WTC11 (cell line): ENCODE results near the gene ECE1. TPM values are rescaled to one million over a fixed set of nuclear protein-coding genes. Genes with fewer than 3 reads are reported as not detected.

Experiments used
- ATAC-seq: fragments of 200-7000 bp; cut with Tn5 transposase; 2 replicates; pipeline ENCODE4 v1.10.0; 2021; ENCODE audit warnings: mild to moderate bottlenecking, moderate library complexity
- CTCF ChIA-PET: fragments of 300-600 bp; sonication (Branson Sonifier 250); formaldehyde crosslinking; loops from one replicate; lab custom pipeline; 2021; ENCODE audit warnings: antibody characterized with exemption; lab: Charles Lee
- POLR2A ChIA-PET: fragments of 350-600 bp; sonication (Branson Sonifier 250); formaldehyde crosslinking; loops from one replicate; lab custom pipeline; 2021; ENCODE audit warnings: antibody characterized with exemption; lab: Charles Lee
- DNase-seq: peaks from one replicate; pipeline ENCODE4 v3.0.0; 2021; ENCODE audit warnings: low spot score
- H3K27ac Mint-ChIP-seq: 2 replicates; pipeline ENCODE4 v1.8.0; 2021; ENCODE audit warnings: mixed read lengths
- H3K27me3 Mint-ChIP-seq: 2 replicates; pipeline ENCODE4 v1.8.0; 2021; ENCODE audit warnings: low read depth, mild to moderate bottlenecking, moderate library complexity, mixed read lengths
- H3K36me3 Mint-ChIP-seq: 2 replicates; pipeline ENCODE4 v1.8.0; 2021; ENCODE audit warnings: mixed read lengths
- H3K4me1 Mint-ChIP-seq: 2 replicates; pipeline ENCODE4 v1.8.0; 2022; ENCODE audit warnings: mixed read lengths
- H3K4me3 Mint-ChIP-seq: 2 replicates; pipeline ENCODE4 v1.8.0; 2021; ENCODE audit warnings: mild to moderate bottlenecking, moderate library complexity, mixed read lengths
- H3K9me3 Mint-ChIP-seq: 2 replicates; pipeline ENCODE4 v1.8.0; 2021; ENCODE audit warnings: mixed read lengths
- AR ChIP-seq: fragments of 250-450 bp; sonication (Bioruptor Pico); IDR thresholded peaks from 2 replicates; pipeline ENCODE4 v1.9.0; 2021; ENCODE audit warnings: mild to moderate bottlenecking
- E2F5 ChIP-seq: sonication (generic); formaldehyde crosslinking; IDR thresholded peaks from 2 replicates; pipeline ENCODE4 v1.8.1; 2022; ENCODE audit warnings: mild to moderate bottlenecking, moderate library complexity, missing genetic modification reagents
- EMX1 ChIP-seq: fragments of 250-450 bp; sonication (Bioruptor Pico); IDR thresholded peaks from 2 replicates; pipeline ENCODE4 v1.8.0; 2021; ENCODE audit warnings: mild to moderate bottlenecking
- HMGXB4 ChIP-seq: sonication (generic); formaldehyde crosslinking; IDR thresholded peaks from 2 replicates; pipeline ENCODE4 v1.8.1; 2023; ENCODE audit warnings: mild to moderate bottlenecking, moderate library complexity, missing genetic modification reagents
- JAZF1 ChIP-seq: fragments of 250-450 bp; sonication (Bioruptor Pico); IDR thresholded peaks from 2 replicates; pipeline ENCODE4 v1.9.0; 2021; ENCODE audit warnings: moderate library complexity, mild to moderate bottlenecking, inconsistent platforms
- OVOL2 ChIP-seq: fragments of 250-450 bp; sonication (Bioruptor Pico); IDR thresholded peaks from 2 replicates; pipeline ENCODE4 v1.9.0; 2021; ENCODE audit warnings: mild to moderate bottlenecking, borderline replicate concordance
- PRDM15 ChIP-seq: sonication (generic); formaldehyde crosslinking; IDR thresholded peaks from 2 replicates; pipeline ENCODE4 v1.8.0; 2022; ENCODE audit warnings: missing genetic modification reagents
- ZBTB43 ChIP-seq: sonication (generic); formaldehyde crosslinking; IDR thresholded peaks from 2 replicates; pipeline ENCODE4 v1.8.1; 2023; ENCODE audit warnings: mild to moderate bottlenecking, missing genetic modification reagents
- ZNF121 ChIP-seq: sonication (generic); formaldehyde crosslinking; IDR thresholded peaks from 2 replicates; pipeline ENCODE4 v1.8.0; 2023; ENCODE audit warnings: missing genetic modification reagents
- ZNF232 ChIP-seq: sonication (generic); formaldehyde crosslinking; IDR thresholded peaks from 2 replicates; pipeline ENCODE4 v1.8.0; 2022; ENCODE audit warnings: mild to moderate bottlenecking, missing genetic modification reagents
- ZNF396 ChIP-seq: fragments of 250-450 bp; sonication (Bioruptor Pico); IDR thresholded peaks from 2 replicates; pipeline ENCODE4 v1.8.0; 2021; ENCODE audit warnings: mild to moderate bottlenecking, moderate library complexity, borderline replicate concordance
- total RNA-seq: library from RNA; stranded (reverse); gene quantifications from 3 replicates; pipeline ENCODE4 v1.2.3, GENCODE V29; 2021

Gene ECE1
- total RNA-seq, 1 experiment from 2014 or later, result 45.0 TPM

GRCh38 chr1:21307210-21307609 lies 16.9 kb upstream of the ECE1 start (continued):
- no peak for TF ChIP-seq E2F5 (CRISPR knock-in tag)

- TF ChIP-seq PRDM15 (CRISPR knock-in tag) (no peak), HMGXB4 (CRISPR knock-in tag) (no peak), ZNF232 (CRISPR knock-in tag) (no peak), ZNF121 (CRISPR knock-in tag) (no peak), ZNF396 (CRISPR knock-in tag) (no peak)
- H3K27ac Mint-ChIP-seq, result no peak overlapping the region
- CTCF ChIA-PET, result interaction anchor here (0.9 to 3.9 kb wide), 5 partner anchors 13 to 63 kb away, joined by 3 to 25 read pairs (median 4); no protein-coding TSS in a partner anchor
- H3K36me3 Mint-ChIP-seq, result 0 out of 2 replicates have a peak, but pooled peaks cover 3% of the 10 kb centered on the region
- no peaks in the 10 kb centered on the region for H3K27me3 Mint-ChIP-seq
- H3K9me3 Mint-ChIP-seq, result no peaks in the 10 kb centered on the region
- POLR2A ChIA-PET, result no interaction called here
- no peak overlapping the region for H3K4me3 Mint-ChIP-seq
- DNase-seq (no peak), ATAC-seq (no peak)
- peaks cover 66% of the 10 kb centered on the region for H3K4me1 Mint-ChIP-seq
Observed at GRCh38 chr1:21305900-21306189, 15.6 kb upstream of the ECE1 start.

- peak overlapping the region; percentile 84 for H3K27ac Mint-ChIP-seq
- DNase-seq (no peak), ATAC-seq (no peak)
- H3K4me3 Mint-ChIP-seq, result no peak overlapping the region
- no peaks in the 10 kb centered on the region for H3K27me3 Mint-ChIP-seq
- ChIA-PET CTCF (interaction anchor here (0.9 to 3.9 kb wide), 5 partner anchors 13 to 63 kb away, joined by 3 to 25 read pairs (median 4); no protein-coding TSS in a partner anchor), POLR2A (no interaction called here)
- no peak for TF ChIP-seq EMX1
- no peak for TF ChIP-seq JAZF1 (CRISPR knock-in tag)
- TF ChIP-seq ZBTB43 (CRISPR knock-in tag), result no peak
- TF ChIP-seq OVOL2, result no peak
- TF ChIP-seq AR (CRISPR knock-in tag), result no peak
- TF ChIP-seq, all 79 proteins: peak for 0
- H3K9me3 Mint-ChIP-seq, result no peaks in the 10 kb centered on the region
- H3K36me3 Mint-ChIP-seq, result 0 out of 2 replicates have a peak, but pooled peaks cover 3% of the 10 kb centered on the region
- H3K4me1 Mint-ChIP-seq, result peaks cover 61% of the 10 kb centered on the region
Observed at GRCh38 chr1:21305155-21305899, 15.1 kb upstream of the ECE1 start.
